Activated B cell treated with CpG ODN at 0.5 μM for 24 hours (primary cell): ENCODE measurements around the gene DSG4. TPM values are rescaled to one million over a fixed set of nuclear protein-coding genes. Genes with fewer than 3 reads are reported as not detected.

ENCODE experiments used
- ATAC-seq: fragments of 200-7000 bp; cut with Tn5 transposase; one replicate; pipeline ENCODE4 v1.10.0; 2021; ENCODE audit warnings: low read depth, mild to moderate bottlenecking, moderate library complexity
- CTCF ChIA-PET: fragments of 350-600 bp; sonication (Branson Sonifier 250); formaldehyde crosslinking; loops from one replicate; lab custom pipeline; 2021; ENCODE audit warnings: antibody characterized with exemption; lab: Charles Lee
- POLR2A ChIA-PET: fragments of 350-600 bp; sonication (Branson Sonifier 250); formaldehyde crosslinking; loops from one replicate; lab custom pipeline; 2021; ENCODE audit warnings: antibody characterized with exemption; lab: Charles Lee
- DNase-seq: peaks from one replicate; pipeline ENCODE4 v3.0.0; 2022
- H3K27ac Mint-ChIP-seq: one replicate; pipeline ENCODE4 v1.8.0; 2020; ENCODE audit warnings: mixed read lengths
- H3K27me3 Mint-ChIP-seq: one replicate; pipeline ENCODE4 v1.8.0; 2021; ENCODE audit warnings: mixed read lengths
- H3K36me3 Mint-ChIP-seq: one replicate; pipeline ENCODE4 v1.8.0; 2021; ENCODE audit warnings: low read depth, mixed read lengths
- H3K4me1 Mint-ChIP-seq: one replicate; pipeline ENCODE4 v1.8.0; 2021; ENCODE audit warnings: mixed read lengths
- H3K4me3 Mint-ChIP-seq: one replicate; pipeline ENCODE4 v1.8.0; 2020; ENCODE audit warnings: mild to moderate bottlenecking, mixed read lengths
- H3K9me3 Mint-ChIP-seq: one replicate; pipeline ENCODE4 v1.8.0; 2020; ENCODE audit warnings: mixed read lengths
- intact Hi-C: fragments of 100-400 bp; cut with micrococcal nuclease; formaldehyde crosslinking; loops from one replicate; pipeline ENCODE4 v1.15.1; 2024
- total RNA-seq: library from RNA; stranded (reverse); gene quantifications from 2 replicates; pipeline ENCODE4 v1.2.3, GENCODE V29; 2022
- TF ChIP-seq, protein P1 (sequence below): fragments of 200-600 bp; IDR thresholded peaks from one replicate; pipeline ENCODE4 v1.8.0; 2022; ENCODE audit warnings: antibody characterized with exemption, mild to moderate bottlenecking

The DSG4 gene
- total RNA-seq, 1 donor from 2014 or later: not detected

DNA sequence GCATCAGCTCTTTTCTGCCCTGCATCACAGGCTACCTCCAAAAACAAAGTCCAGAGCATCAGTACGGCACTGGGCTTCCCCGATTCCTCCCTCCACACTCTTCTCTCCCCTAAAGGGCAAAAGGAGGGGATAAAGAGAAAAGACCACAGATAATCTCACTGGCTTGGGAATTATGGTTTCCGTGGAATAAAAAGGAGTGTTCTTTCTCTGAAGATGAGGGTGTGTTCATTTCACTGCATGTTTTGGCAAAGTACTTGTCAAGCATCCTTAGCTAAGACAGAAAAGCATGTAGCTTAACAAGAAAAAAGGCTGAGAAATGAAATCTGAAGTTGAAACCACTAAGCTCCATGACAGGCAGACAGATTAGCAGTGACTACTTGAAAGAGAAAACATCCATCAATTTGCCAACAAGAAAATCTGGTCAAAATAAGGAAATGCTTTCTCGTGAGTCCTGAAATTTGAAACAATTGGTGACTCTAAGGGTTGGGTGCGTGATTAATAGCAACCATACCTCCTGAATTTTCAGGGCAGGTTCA, 50.4 kb downstream of the DSG4 start:
- Mint-ChIP-seq H3K36me3 (no peaks in the 10 kb centered on the region), H3K4me1 (no peaks in the 10 kb centered on the region), H3K27ac (no peak overlapping the region), H3K27me3 (no peaks in the 10 kb centered on the region), H3K9me3 (no peaks in the 10 kb centered on the region), H3K4me3 (no peak overlapping the region)
- ATAC-seq: no peak
- TF ChIP-seq, protein P1, sequence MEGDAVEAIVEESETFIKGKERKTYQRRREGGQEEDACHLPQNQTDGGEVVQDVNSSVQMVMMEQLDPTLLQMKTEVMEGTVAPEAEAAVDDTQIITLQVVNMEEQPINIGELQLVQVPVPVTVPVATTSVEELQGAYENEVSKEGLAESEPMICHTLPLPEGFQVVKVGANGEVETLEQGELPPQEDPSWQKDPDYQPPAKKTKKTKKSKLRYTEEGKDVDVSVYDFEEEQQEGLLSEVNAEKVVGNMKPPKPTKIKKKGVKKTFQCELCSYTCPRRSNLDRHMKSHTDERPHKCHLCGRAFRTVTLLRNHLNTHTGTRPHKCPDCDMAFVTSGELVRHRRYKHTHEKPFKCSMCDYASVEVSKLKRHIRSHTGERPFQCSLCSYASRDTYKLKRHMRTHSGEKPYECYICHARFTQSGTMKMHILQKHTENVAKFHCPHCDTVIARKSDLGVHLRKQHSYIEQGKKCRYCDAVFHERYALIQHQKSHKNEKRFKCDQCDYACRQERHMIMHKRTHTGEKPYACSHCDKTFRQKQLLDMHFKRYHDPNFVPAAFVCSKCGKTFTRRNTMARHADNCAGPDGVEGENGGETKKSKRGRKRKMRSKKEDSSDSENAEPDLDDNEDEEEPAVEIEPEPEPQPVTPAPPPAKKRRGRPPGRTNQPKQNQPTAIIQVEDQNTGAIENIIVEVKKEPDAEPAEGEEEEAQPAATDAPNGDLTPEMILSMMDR: no peak
- ChIA-PET CTCF (no interaction called here), POLR2A (no interaction called here)
- DNase-seq: no peak
- intact Hi-C loops: no loop called here

GRCh38 chr18:31428211-31428610, 51.6 kb downstream of the DSG4 start:
- intact Hi-C loops: no loop called here
- Mint-ChIP-seq H3K27ac (no peak overlapping the region), H3K9me3 (peaks cover 2% of the 10 kb centered on the region), H3K4me1 (no peaks in the 10 kb centered on the region), H3K36me3 (no peaks in the 10 kb centered on the region), H3K27me3 (no peaks in the 10 kb centered on the region), H3K4me3 (no peak overlapping the region)
- ATAC-seq (no peak), DNase-seq (no peak)
- ChIA-PET CTCF (no interaction called here), POLR2A (no interaction called here)
- TF ChIP-seq, protein P1: no peak

GRCh38 chr18:31429623-31430022, 53.0 kb downstream of the DSG4 start:
- TF ChIP-seq, protein P1: no peak
- H3K4me1 Mint-ChIP-seq: no peaks in the 10 kb centered on the region
- no peaks in the 10 kb centered on the region for H3K36me3 Mint-ChIP-seq
- no peak overlapping the region for H3K27ac Mint-ChIP-seq
- DNase-seq: no peak
- POLR2A ChIA-PET: no interaction called here
- H3K4me3 Mint-ChIP-seq: no peak overlapping the region
- H3K9me3 Mint-ChIP-seq: peaks cover 2% of the 10 kb centered on the region
- intact Hi-C loops: no loop called here
- no peaks in the 10 kb centered on the region for H3K27me3 Mint-ChIP-seq
- CTCF ChIA-PET: interaction anchor here (0.8 kb wide), 1 partner anchor 642 kb away, joined by 3 read pairs; no protein-coding TSS in a partner anchor
- ATAC-seq: no peak

DNA sequence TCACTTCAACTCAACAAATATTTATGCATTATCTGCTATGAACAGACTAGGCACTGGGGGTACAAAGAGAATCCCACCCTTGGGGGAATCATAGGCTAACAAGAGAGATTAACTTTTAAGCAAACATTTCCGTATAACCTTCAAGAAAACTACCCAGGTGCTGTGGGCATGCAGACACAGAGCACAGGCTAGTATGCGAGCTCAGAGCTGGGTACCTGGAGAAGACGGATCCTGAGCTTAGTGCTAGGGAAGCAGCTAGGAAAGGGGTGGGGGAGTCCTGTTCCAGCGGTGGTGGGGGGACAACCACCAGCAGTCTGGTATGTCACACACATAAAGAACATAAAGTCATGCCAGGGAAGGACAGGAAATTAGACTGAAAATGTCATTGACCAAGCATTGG, 53.5 kb downstream of the DSG4 start:
- intact Hi-C loops: no loop called here
- H3K9me3 Mint-ChIP-seq: peaks cover 2% of the 10 kb centered on the region
- ATAC-seq: no peak
- ChIA-PET POLR2A (no interaction called here), CTCF (interaction anchor here (0.8 kb wide), 1 partner anchor 642 kb away, joined by 3 read pairs; no protein-coding TSS in a partner anchor)
- no peak overlapping the region for H3K4me3 Mint-ChIP-seq
- no peaks in the 10 kb centered on the region for H3K4me1 Mint-ChIP-seq
- no peaks in the 10 kb centered on the region for H3K36me3 Mint-ChIP-seq
- TF ChIP-seq, protein P1: no peak
- DNase-seq: no peak
- no peaks in the 10 kb centered on the region for H3K27me3 Mint-ChIP-seq
- no peak overlapping the region for H3K27ac Mint-ChIP-seq

DNA sequence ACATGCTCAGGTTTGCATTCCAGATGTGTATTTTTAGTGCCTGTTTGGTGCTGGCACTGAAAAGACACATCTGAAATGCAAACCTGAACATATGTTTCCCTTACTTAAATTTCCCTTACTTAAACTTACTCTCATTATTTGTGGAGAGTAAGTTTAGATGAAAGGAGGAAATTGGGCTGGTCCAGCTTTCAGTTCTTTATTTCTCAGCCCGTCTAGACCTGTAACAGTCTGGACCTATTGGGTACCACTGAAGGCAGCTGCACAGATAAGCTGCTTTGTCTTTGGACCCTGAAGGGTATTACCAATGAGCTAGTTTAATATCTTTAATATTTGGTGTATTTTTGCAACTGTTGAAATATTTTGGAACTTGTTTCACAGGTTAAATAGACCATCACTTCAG, 54.0 kb downstream of the DSG4 start:
- ChIA-PET CTCF (interaction anchor here (0.8 kb wide), 1 partner anchor 641 kb away, joined by 3 read pairs; no protein-coding TSS in a partner anchor), POLR2A (no interaction called here)
- DNase-seq: no peak
- Mint-ChIP-seq H3K9me3 (peaks cover 2% of the 10 kb centered on the region), H3K27me3 (no peaks in the 10 kb centered on the region), H3K27ac (no peak overlapping the region), H3K36me3 (no peaks in the 10 kb centered on the region), H3K4me1 (no peaks in the 10 kb centered on the region), H3K4me3 (no peak overlapping the region)
- TF ChIP-seq, protein P1: no peak
- no peak for ATAC-seq
- intact Hi-C loops: no loop called here
